GM18498 (cell line): ENCODE measurements around the gene SPECC1L.

ENCODE experiments used
- ATAC-seq: cut with Tn5 transposase; IDR thresholded peaks from one replicate; pipeline ENCODE4 v1.9.1; 2021; ENCODE audit warnings: mild to moderate bottlenecking, moderate library complexity; ENCODE audit not compliant: unreplicated experiment

Gene SPECC1L

DNA sequence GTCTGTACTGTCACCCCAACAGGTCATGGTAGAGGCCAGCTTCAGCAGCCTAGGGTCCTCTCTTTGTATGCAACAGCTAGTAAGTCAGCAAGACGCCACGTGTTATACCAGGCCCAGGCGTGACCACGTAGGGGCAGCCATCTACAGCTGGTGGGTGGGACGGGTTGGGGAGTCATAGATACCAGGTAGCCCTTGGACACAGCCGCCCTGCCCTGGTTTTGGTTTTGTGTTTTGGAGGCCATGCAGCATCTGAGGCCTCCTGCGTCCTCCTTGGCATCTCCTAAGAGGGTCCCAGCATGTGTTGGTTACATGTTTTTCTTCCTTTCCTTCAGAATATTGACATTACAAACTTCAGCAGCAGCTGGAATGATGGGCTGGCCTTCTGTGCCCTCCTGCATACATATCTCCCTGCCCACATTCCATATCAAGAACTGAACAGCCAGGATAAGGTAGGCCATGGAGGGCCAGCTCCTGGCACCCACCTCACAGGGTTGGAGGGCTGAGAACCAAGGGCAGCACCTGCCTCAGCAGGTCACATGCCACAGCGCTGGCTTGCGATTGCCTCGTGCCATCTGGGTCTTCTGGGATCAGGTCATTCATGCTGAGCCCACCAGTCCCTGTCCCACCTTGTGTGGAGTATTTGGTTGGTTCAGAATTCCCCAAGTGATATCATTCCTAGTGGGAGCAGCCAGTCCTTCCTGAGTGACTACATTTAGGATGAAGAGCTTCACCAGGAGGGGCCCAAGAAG lies 140.8 kb downstream of the SPECC1L start:
- no peak for ATAC-seq

DNA sequence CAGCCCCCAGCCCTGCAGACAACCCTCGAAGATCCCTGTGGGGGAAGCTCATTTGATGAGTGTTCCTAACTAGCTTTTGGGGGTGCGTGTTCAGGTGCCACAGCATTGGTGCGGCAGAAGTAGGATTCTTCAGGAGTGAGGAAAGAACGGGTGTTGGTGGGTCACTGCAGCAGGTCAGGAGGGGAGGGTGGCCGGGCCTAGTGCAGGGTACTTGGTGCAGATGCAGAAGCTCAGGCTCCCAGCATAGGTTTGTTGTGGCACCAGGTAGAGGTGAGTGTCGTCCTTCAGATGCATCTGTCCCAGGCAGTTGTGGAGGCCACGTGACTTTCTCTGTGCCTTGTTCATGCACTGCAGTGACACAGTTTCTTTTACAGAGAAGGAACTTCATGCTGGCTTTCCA lies 141.6 kb downstream of the SPECC1L start:
- ATAC-seq: no peak

DNA sequence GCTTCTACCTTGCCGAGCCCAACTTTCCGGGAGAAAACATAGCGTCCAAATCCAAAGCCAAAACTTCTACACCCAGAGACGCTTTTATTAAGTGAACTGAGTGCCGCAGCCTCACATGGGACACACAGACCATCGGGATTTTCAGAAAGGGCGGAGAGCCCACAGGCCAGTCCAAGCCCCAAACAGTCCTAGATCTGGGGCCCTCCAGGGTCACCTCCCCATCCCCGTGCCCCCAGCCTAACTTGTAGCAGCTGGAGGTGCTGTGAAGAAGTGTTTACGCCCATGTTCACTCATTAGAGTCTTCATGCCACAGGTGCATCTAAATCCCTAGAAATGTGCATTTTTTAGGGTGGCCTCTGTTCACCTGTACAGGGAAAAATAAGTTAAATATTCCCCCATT lies 142.6 kb downstream of the SPECC1L start:
- no peak for ATAC-seq

DNA sequence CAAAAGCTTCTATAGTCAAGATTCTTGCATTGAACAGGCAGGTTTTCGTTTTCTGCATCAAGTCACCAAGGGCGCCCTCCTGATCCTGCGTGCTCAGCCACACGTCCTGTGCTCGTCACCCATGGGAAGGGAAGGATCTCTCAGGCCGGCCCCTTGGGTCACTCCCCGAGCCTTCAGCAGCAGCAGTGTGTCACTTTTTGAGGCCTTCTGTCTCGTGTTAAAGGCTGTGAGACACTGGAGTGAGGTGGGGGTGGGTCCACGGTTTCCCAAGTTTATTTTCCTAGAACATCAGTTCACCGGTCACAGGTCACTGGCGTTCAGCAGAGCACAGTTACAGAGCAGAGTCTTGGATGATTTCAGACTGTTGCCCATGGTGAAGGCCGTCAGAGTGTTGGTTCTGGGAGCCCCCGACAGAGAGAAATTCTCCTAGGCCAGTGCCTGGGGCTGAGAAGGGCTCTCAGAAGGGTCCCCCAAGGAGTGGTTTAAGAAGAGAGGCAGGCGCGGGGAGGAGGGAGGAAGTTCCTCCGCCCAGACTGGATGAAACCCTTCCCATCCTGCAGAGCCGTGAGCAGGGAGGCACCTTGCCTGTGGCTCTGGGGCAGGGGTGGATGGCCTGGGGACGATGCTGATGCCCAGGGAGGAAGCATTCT lies 143.2 kb downstream of the SPECC1L start:
- ATAC-seq: no peak

DNA sequence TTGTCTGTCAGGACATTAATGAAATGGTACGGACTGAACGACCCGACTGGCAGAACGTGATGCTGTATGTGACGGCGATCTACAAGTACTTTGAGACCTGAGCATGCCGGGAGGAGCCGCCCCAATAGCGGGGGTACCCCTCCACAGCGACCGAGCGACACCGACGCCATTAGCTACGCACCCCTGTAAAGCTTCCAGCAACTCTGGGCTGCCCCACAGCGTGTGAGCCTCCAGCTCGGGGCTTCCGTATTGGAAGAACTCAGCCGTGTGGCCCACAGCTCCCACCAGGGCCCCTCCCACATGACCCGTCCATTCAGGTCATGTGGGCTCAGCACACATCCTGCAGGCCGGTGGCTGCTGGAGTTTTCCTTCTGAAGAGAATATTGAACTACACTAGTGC lies 143.9 kb downstream of the SPECC1L start:
- no peak for ATAC-seq

DNA sequence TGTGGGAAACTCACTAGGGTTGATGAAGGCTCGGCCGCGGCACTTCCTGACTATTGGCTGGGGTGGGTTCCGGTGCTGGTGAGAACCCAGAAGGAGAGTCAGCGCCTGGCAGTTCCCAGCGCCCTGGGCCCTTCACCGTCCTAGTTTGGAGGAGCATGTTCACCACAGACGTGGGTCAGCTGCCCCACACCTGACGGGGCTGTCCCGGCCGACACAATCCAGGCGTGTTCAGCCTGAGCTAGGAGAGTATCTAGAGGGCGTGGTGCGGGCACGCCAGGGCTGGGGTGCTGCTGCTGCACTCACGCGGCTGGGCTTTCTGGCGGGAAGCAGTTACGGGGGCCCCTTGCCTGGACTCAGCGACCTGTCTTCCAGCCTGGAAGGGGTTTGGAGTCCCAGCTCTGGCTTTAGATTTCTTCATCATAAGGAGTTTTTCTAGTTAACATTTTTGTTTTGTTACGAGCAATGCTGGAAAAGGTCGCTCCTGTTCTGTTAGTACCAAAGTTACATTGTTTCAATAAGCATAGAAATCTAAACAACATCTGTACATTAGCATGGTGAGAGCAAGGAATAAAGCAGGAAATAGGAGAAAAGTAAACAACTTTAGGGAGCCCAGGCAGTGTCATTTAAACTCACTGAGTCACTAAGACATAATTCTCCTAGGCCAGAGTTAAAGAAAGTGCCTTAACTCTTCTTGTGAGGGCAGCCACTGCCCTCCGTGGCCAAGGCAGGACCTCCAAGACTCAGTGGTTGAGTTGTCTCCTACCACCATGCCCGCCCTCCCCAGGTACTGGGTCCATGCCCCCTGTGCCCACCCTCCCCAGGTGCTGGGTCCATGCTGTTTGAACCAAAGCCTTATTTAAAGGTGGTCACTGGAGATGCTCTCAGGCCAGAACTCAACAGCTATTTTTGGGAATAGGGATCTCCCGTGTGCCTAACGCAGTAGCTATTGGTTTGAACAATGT lies 144.6 kb downstream of the SPECC1L start:
- no peak for ATAC-seq

DNA sequence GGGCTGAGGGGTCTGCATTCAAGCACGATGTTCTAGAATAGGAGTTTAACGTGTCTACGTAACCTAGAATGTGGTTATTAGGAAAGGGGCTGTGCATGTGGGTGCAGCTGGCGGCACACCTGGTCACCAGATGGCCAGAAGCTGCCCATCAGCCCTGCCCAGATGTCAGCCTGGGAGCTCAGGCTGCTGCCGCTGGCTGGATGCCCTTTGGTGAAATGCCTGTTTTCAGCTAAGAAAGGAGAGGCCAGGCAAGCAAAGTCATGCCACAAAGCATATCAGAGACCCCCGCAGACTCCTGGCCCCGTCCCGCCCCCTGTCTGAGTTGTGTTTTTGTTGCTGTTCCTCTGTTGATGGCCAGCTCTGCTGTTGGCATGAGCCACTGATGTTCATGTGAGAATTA lies 145.5 kb downstream of the SPECC1L start:
- no peak for ATAC-seq

DNA sequence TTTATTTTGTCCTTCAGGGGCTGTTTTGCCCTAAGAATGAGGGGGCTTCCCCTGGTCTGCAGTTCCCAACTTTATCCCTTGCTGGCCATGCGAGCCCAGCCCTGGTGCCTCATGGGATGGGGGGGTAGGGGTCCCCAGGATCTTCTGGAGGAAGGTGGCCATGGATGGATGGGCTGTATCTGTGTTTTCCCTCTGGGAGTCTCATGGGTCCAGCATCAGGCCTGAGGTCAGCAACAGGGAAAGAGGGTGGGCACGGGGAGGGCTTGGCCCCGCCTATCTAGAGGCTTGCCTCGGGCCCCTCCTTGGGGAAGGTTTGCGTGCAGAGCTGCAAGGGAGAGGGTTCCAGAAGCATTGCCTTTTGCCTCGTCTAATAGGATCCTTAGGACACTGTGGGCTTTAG lies 146.0 kb downstream of the SPECC1L start:
- ATAC-seq: no peak

DNA sequence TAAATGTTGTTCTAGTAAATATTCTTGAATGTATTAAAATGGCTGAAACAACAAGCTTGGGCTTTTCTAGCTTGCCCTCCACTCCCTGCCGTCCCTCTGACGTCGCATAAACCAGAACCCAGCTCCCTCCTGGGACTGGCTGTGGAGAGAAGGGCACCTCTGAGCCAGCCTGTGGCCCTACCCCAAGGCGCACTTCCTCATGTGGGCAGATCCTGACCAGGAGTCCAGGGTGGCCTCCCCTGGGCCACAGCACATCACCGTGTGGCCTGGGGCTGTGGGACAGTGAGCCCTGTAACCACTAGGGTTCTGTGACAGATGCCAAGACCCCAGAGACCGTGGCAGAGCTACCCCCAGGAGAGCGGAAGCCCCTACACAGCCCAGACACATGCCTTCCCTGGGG lies 146.6 kb downstream of the SPECC1L start:
- no peak for ATAC-seq

DNA sequence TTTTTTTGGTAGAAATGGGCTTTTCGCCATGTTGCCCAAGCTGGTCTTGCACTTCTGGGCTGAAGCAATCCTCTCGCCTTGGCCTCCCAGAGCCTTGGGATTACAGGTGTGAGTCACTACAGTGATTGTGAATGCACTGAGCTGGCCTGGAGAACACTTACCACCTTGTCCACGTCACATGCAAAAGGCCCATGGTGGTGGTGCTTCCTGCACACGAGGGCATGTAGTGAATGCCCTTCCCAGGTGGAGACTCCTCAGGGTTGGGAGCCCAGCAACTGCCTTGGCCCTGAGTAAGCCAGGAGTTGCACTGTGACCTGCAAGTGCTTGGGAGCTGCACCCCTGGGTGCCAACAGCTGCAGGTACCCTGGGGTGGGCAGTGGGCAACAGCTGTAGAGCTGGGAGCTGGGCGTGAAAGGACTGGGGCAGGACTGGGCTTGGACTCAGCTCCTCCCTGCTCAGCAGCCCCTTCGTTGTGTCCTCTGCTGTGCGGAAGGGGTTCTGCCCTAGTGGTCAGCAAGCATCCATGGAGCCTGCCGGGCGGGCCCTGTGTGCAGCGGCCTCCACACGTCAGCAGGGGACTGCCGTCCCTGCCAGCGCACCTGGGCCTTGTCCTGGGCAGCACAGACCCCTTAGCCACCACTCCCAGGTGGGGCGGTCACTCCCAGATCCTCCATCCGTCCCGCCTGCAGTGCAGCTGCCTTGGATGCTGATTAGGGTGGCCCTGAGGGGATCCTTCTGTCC lies 147.4 kb downstream of the SPECC1L start:
- ATAC-seq: no peak

DNA sequence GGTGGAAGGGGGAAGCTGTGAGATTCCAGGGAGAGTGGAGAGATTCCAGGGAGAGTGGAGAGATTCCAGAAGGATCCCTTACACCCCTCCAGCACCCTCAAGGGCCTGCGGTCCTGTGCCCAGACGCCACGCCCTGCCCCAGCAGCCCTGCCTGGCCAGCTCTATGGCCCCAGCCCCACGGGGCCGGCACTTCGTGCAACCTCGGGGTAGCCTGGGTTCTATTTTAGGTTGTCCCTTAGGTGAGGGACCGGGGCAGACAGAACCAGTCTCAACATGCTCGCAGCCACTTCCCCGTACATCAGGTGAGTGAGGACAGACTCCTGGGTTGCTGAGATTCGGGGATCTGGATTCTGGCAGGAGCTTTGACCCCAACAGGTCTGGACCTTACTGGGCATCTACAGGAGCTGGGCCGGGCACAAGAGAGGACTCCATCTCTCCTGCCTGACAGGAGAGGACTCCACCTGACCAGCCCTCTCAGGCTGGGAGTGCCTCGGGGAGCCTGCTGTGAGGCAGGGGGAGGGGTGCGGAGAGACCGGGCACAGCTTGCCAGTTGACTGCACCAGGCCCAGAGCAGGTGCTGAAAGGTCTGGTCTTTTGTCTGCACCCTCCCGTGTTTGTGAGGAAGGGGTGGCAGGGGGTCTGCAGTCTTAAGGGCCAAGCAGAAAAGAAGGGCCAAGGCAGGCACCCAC lies 148.3 kb downstream of the SPECC1L start:
- no peak for ATAC-seq

DNA sequence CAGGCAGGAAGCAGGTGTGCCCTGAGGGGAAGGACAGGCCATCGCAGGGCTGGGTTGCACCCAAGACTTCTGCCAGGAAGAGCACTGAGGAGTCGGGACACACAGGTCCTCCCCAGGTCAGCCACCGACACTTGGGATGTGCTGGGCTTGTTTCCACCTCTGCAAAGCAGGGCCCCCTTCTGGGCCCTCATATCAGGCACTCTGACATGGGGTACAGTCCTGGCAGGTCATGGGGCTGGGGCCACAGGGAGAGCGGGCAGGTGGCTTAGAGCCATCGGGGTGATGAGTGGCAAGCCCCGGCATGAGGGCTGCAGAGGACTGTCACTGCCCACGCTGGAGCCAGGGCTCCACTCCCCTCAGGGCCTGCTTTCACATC lies 148.8 kb downstream of the SPECC1L start:
- ATAC-seq: no peak

DNA sequence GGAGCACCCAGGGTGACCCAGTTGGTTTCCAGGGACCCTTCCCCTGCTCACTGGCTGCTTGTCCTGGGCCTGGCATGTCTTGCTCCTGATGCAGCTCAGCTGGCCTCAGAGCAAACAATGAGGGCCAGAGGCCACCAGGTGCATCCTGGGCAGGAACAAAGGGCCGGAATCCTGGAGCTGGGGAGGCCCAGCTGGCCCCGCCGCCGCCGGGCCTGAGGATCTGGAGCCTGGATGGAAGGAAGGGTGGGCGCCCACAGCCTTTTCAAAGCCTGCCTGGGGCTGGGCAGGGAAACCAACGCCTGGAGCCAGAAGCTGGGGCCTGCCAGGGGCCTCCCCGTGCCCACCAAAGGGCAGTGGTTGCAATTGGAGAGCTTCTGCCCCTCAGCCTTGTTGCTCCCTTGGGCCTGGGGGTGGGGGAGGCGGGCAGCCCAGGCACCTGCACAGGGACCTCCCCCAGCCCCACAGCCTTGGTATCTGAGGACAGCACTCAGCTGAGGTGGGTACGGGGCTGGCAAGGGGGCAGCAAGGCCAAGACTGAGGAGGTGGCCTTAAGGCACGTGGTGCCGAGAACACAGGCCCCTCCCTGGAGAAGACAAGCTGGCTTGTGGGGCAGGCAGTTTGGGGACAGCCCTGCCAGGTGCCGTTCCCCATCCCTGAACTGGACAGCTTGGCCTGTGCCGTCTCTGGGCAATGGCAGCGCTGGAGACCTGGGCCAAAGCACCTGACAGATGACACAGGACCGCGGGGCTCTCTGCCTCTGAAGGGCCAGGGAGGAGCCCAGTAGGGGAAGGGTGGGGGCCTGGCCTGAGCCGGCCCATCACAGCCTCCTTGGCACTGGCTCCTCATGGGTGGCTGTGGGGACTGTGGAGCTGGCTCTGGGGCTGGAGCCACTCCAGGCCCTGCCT lies 149.7 kb downstream of the SPECC1L start:
- no peak for ATAC-seq

DNA sequence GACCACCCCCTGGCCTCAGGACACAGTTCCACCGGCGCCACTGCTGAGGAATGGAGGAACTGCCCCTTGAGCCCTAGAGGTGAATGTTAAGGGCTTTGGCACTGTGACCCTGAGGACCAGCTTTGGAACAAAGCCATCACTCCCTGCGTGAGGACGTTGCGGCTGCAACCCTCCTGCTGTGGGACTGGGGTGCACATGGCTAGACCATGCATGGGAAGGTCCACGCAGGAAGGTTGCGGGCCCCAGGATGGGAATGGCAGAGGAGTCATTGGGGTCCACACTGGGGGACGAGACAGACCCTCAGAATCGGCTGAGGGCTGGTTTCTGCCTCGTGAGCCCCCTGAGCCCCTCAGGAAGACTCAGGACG lies 150.3 kb downstream of the SPECC1L start:
- no peak for ATAC-seq

DNA sequence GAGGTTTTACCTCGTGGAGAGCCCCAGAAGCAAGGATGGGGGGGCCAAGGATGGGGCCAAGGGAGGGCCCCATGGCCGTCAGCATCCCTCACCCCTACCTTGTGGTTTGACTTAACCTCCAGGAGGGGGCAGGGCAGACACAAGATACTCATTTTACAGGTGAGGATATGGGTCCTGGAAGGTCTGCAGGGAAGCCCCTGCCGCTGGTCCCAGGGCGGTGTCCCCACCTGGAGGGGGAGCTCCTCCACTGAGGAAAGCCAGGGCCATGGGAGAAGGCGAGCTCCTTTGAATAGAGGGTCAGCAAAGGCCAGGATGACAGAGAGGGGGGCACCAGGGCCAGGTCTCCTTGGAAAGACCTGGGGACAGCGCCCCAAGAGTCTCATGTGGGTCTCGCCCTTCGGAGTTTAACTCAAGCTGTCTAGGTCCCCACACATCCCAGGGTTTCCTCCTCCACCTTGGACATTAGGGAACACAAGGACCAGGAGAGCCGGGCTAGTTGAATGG lies 150.8 kb downstream of the SPECC1L start:
- no peak for ATAC-seq

DNA sequence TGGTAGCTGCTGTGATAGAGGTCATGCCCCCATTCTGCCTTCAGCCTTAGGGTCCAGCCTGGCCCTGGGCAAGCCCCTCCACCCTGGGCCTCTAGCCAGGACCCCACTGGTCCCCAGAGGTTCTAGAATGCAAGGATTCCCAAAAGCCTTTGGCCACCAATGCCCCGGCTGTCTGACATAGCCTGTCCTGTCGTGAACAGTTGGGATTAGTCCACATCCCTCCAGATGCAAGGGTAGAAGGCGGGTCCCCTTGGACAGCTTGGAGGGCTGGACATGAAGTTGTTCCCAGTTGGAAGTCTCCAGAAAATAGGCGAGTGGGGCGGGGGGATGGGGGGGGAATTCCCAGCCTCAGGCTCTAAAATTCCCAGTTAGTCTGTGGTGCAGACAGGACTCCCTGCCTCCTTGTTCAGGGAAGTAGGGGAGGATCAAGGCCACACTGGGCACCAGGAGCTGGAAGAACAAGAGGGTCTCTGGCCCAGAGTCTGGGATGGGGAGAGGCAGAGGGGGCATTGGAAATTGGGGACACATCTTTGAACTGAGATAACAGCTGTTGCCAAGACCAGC lies 151.6 kb downstream of the SPECC1L start:
- ATAC-seq: no peak

DNA sequence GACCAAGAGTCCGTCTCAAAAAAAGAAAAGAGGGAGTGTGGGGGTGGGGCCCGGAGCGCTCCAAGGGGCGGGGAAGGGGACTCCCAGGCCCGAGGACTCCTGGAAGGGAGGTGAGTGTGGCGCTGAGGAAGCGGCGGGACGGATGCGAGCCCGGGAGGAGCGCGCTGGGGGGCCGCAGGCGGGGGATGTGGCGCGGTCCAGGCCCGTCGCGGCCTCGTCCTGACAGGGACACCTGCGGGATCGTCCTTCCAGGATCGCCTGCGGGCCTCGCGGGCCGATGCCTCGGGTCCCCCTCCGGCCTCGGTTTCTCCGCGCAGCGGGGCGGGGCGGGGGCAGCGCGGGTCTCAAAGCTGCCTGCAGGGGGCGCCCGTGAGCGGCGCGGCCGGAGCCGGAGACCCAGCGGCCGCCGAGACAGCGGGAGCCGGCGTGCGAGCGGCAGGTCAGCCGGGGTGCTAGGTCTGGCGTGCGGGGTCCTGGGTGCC lies 152.9 kb downstream of the SPECC1L start:
- peak; percentile 30 for ATAC-seq

DNA sequence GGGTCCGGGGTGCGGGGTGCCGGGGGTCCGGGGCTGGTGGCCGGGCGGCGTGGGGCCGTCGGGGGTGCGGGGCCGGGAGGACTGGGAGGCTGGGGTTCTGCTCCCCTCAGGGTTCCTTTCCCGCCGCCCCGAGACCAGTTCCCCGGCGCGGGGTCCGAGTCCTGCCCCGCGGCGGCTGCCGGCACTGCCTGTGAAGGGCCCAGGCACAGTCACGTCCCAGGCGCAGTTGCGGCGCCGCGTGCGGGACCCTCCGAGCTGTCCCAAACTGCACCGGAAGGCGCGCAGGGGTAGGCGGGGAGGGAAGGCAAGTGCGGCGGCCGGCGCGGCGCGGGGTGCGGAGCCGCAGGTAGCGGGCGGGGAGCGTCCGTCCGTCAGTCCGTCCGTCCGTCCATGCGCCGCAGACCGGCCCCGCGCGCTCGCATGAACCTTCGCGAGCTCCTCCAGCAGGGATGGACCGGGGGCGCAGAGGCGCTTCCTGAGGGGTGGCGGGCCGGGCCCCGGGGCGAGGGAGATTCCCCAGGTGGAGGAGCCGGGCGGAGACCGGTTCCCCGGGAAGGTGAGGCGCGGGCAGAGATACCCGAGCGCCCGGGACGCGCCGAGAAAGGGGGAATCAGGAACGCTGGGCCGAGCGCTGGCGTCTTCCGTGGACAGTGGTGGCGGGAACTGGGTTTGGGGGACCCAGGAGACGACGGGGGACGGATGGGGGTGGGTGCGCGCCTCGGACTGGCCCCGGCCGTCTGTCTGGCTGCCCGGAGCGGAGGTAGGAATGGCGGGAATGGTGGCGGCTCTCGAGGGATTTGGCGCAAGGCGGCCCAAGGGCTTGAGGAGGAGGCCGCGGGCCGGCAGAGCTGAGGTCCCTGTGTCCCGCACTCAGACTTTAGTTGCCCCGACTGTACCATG lies 153.6 kb downstream of the SPECC1L start:
- no peak for ATAC-seq
